IMR-90 (cell line): ENCODE data around the gene TECTA. TPM values are rescaled to one million over a fixed set of nuclear protein-coding genes. Genes with fewer than 3 reads are reported as not detected.

Experiments used
- ATAC-seq: fragments of 200-7000 bp; cut with Tn5 transposase; 2 replicates; pipeline ENCODE4 v1.9.1; 2020; ENCODE audit warnings: low read depth, mild to moderate bottlenecking, moderate library complexity
- BruUV-seq: library from RNA; stranded (reverse); fragments of 400-500 nt; replicated peaks from 2 replicates; lab custom pipeline; 2021; lab: Mats Ljungman, UMichigan
- CTCF ChIA-PET: fragments of 300-600 bp; formaldehyde crosslinking; extraction: SDS; loops from one replicate; lab custom pipeline; 2021; ENCODE audit warnings: antibody characterized with exemption; lab: Yijun Ruan, JAX
- POLR2A ChIA-PET: fragments of 300-600 bp; sonication (Branson Sonifier 250); formaldehyde crosslinking; loops from one replicate; lab custom pipeline; 2022; ENCODE audit warnings: antibody characterized with exemption; ENCODE audit not compliant: unreplicated experiment; lab: Charles Lee
- DNase-seq: peaks from one replicate; pipeline ENCODE4 v3.0.0; 2013
- H2AFZ ChIP-seq: replicated peaks from 2 replicates; pipeline ENCODE3; 2013; ENCODE audit warnings: low read length, mild to moderate bottlenecking; ENCODE audit not compliant: poor library complexity
- H2AK5ac ChIP-seq: 2 replicates; pipeline ENCODE4 v1.6.1; 2013; ENCODE audit warnings: low read depth, low read length, inconsistent platforms
- H2AK9ac ChIP-seq: replicated peaks from 2 replicates; pipeline ENCODE3; 2013; ENCODE audit warnings: mild to moderate bottlenecking, low read depth, low read length, moderate library complexity; ENCODE audit not compliant: poor library complexity
- H2BK120ac ChIP-seq: 2 replicates; pipeline ENCODE4 v1.6.1; 2013; ENCODE audit warnings: low read depth, low read length, inconsistent platforms
- H2BK15ac ChIP-seq: 3 replicates; pipeline ENCODE4 v1.6.1; 2013; ENCODE audit warnings: low read depth, low read length, inconsistent platforms
- H2BK20ac ChIP-seq: 2 replicates; pipeline ENCODE4 v1.6.1; 2013; ENCODE audit warnings: low read depth, mild to moderate bottlenecking, inconsistent platforms, low read length, moderate library complexity
- H2BK5ac ChIP-seq: 2 replicates; pipeline ENCODE4 v1.6.1; 2013; ENCODE audit warnings: mild to moderate bottlenecking, low read depth, low read length, inconsistent platforms; ENCODE audit not compliant: poor library complexity, severe bottlenecking
- H3K14ac ChIP-seq: replicated peaks from 2 replicates; pipeline ENCODE4 v1.6.1; 2013; ENCODE audit warnings: low read depth, low read length, inconsistent platforms
- H3K18ac ChIP-seq: 2 replicates; pipeline ENCODE4 v1.6.1; 2013; ENCODE audit warnings: low read depth, low read length, control low read depth
- H3K23ac ChIP-seq: 2 replicates; pipeline ENCODE4 v1.6.1; 2013; ENCODE audit warnings: low read depth, low read length, inconsistent platforms
- H3K27ac ChIP-seq: 2 replicates; pipeline ENCODE4 v1.5.1; 2013; ENCODE audit warnings: mild to moderate bottlenecking, control low read depth, low read length; ENCODE audit not compliant: insufficient read depth
- H3K27me3 ChIP-seq: 2 replicates; pipeline ENCODE4 v1.6.1; 2013; ENCODE audit warnings: low read length; ENCODE audit not compliant: control insufficient read depth, insufficient read depth
- H3K36me3 ChIP-seq: 2 replicates; pipeline ENCODE4 v1.6.1; 2013; ENCODE audit warnings: low read length, mixed read lengths; ENCODE audit not compliant: control insufficient read depth, insufficient read depth
- H3K4ac ChIP-seq: 2 replicates; pipeline ENCODE4 v1.6.1; 2013; ENCODE audit warnings: low read depth, low read length, inconsistent platforms
- H3K4me1 ChIP-seq: 2 replicates; pipeline ENCODE4 v1.6.1; 2013; ENCODE audit warnings: low read length, mixed read lengths; ENCODE audit not compliant: control insufficient read depth, insufficient read depth
- H3K4me2 ChIP-seq: 2 replicates; pipeline ENCODE4 v1.6.1; 2013; ENCODE audit warnings: low read depth, mild to moderate bottlenecking, control low read depth, low read length, moderate library complexity
- H3K4me3 ChIP-seq: 2 replicates; pipeline ENCODE4 v1.5.1; 2013; ENCODE audit warnings: low read depth, mild to moderate bottlenecking, control low read depth, low read length, moderate library complexity; ENCODE audit not compliant: insufficient read depth
- H3K56ac ChIP-seq: 2 replicates; pipeline ENCODE4 v1.6.1; 2013; ENCODE audit warnings: low read length, inconsistent platforms; ENCODE audit not compliant: insufficient read depth; ENCODE audit errors: extremely low read depth
- H3K79me1 ChIP-seq, 2 experiments: 2 replicates each; pipeline ENCODE4 v1.6.1; 2013; ENCODE audit warnings: low read length in 2 of 2, inconsistent platforms in 1 of 2, low read depth in 1 of 2
- H3K9ac ChIP-seq: 2 replicates; pipeline ENCODE4 v1.6.1; 2013; ENCODE audit warnings: low read depth, low read length, control low read depth
- H3K9me1 ChIP-seq: 2 replicates; pipeline ENCODE4 v1.6.1; 2013; ENCODE audit warnings: low read length, inconsistent platforms; ENCODE audit not compliant: insufficient read depth
- H3K9me3 ChIP-seq: 2 replicates; pipeline ENCODE4 v1.6.1; 2013; ENCODE audit warnings: low read length; ENCODE audit not compliant: control insufficient read depth, insufficient read depth
- H4K20me1 ChIP-seq: 2 replicates; pipeline ENCODE4 v1.6.1; 2013; ENCODE audit warnings: low read length, inconsistent platforms; ENCODE audit not compliant: insufficient read depth
- H4K5ac ChIP-seq: 2 replicates; pipeline ENCODE4 v1.6.1; 2013; ENCODE audit warnings: mild to moderate bottlenecking, low read depth, low read length, control low read depth
- H4K8ac ChIP-seq, 2 experiments: 2 replicates each; pipeline ENCODE4 v1.6.1; 2013; ENCODE audit warnings: low read depth in 2 of 2, low read length in 2 of 2, control low read depth in 1 of 2, inconsistent platforms in 1 of 2
- H4K91ac ChIP-seq: 2 replicates; pipeline ENCODE4 v1.6.1; 2013; ENCODE audit warnings: low read depth, low read length, inconsistent platforms; ENCODE audit not compliant: insufficient read depth
- ELK1 ChIP-seq: fragments of 150-350 bp; IDR thresholded peaks from 2 replicates; pipeline ENCODE4 v1.6.1; 2016; ENCODE audit warnings: low read depth, mild to moderate bottlenecking, low read length, moderate library complexity, borderline replicate concordance
- MAFK ChIP-seq: IDR thresholded peaks from 2 replicates; pipeline ENCODE4 v1.6.1; 2012; ENCODE audit warnings: low read depth, low read length, improper control_type of control experiment
- WGBS, 2 experiments: methylation state at CpG; one replicate each; pipeline versions ENCODE4 v1.1.5 to v1.1.7; 2013; ENCODE audit warnings: missing lambda C conversion rate in 2 of 2; ENCODE audit not compliant: insufficient read length in 1 of 2; ENCODE audit errors: extremely low coverage in 2 of 2; 5-methylcytosine and 5-hydroxymethylcytosine counted together
- dilution Hi-C: fragments of 300-500 bp; cut with HindIII; formaldehyde crosslinking; loops from one replicate; pipeline ENCODE4 v1.14.3; 2018; ENCODE audit warnings: low sequenced_read_pairs; ENCODE audit not compliant: unreplicated experiment
- in situ Hi-C: fragments of 300-500 bp; cut with MboI; formaldehyde crosslinking; loops from 3 replicates; pipeline ENCODE4 v1.14.3; 2019; ENCODE audit warnings: low sequenced_read_pairs, inconsistent platforms, mixed read lengths
- intact Hi-C: fragments of 100-400 bp; cut with micrococcal nuclease; formaldehyde crosslinking; loops from 2 replicates; pipeline ENCODE4 v1.10.0; 2022
- polyA plus RNA-seq, 3 experiments: library from polyadenylated mRNA; depleted of rRNA; stranded (reverse); fragments of >200 nt; gene quantifications; 2 replicates each; pipeline ENCODE4 v1.2.3, GENCODE V29; 2012; ENCODE audit warnings: low replicate concordance in 1 of 3
- total RNA-seq: library from RNA; depleted of rRNA; stranded (reverse); fragments of >200 nt; gene quantifications from 2 replicates; pipeline ENCODE4 v1.2.3, GENCODE V29; 2012

The TECTA gene
- total and polyA plus RNA-seq, 2 of the 4 experiments (the other 2 are of a cell fraction) = 0.17 to 0.18 TPM

- Histone ChIP-seq H3K36me3 (no peaks in the 10 kb centered on the region), H3K4me1 (peaks cover 2% of the 10 kb centered on the region; the same call in 1 of the 2 replicates), H3K4me2 (no peak overlapping the region), H3K9me3 (no peaks in the 10 kb centered on the region), H3K18ac (no peak overlapping the region), H3K27ac (no peak overlapping the region), H3K4me3 (no peak overlapping the region), H3K23ac (no peak overlapping the region), H3K56ac (no peak overlapping the region), H4K8ac (no peak overlapping the region), H4K5ac (no peak overlapping the region), H3K14ac (no peak overlapping the region), H2AK5ac (no peak overlapping the region), H3K27me3 (peaks cover 54% of the 10 kb centered on the region), H2BK20ac (no peak overlapping the region), H2AK9ac (no peak overlapping the region), H3K9me1 (no peaks in the 10 kb centered on the region), H2BK120ac (no peak overlapping the region), H2BK5ac (no peak overlapping the region), H2AFZ (no peak overlapping the region), H3K9ac (no peak overlapping the region), H4K91ac (no peak overlapping the region), H3K79me1 (no peaks in the 10 kb centered on the region), H3K4ac (no peak overlapping the region), H4K20me1 (no peaks in the 10 kb centered on the region), H2BK15ac (no peak overlapping the region)
- ATAC-seq = no peak
- intact Hi-C loops = loop anchor here (5.0 kb wide), 1 partner anchor 78 kb away; no protein-coding TSS in a partner anchor
- no peak for DNase-seq
- ChIA-PET CTCF (no interaction called here), POLR2A (no interaction called here)
- in situ Hi-C loops = no loop called here
- BruUV-seq = no TSS peak
- dilution Hi-C loops = no loop called here
- TF ChIP-seq MAFK (no peak), ELK1 (no peak)
- WGBS, 2 experiments = no CpG with 5 or more reads among the region's 6 CpGs
Measured at GRCh38 chr11:121105481-121106195, 4.6 kb downstream of the TECTA start.
